Heart left ventricle (tissue), 13 donors: Measurements from ENCODE around the gene DNAJC18.
"Not testable (repeated sequence)": the region's sequence is repeated elsewhere in the genome, so short reads cannot be mapped to it uniquely, and the experiment has no call there.

ENCODE experiments used
- CTCF ChIP-seq, 12 donors: fragments of 200-600 bp; sonication (generic) in 4 of 12; IDR thresholded peaks; one replicate each; pipeline versions ENCODE4 v1.5.0 to v1.8.0; 2018 to 2022; ENCODE audit warnings: antibody characterized with exemption in 12 of 12, mild to moderate bottlenecking in 5 of 12
- POLR2A ChIP-seq, 2 donors: fragments of 450-650 bp; IDR thresholded peaks; one replicate each; pipeline ENCODE4 v1.6.1; 2017; ENCODE audit warnings: antibody characterized with exemption in 2 of 2, mild to moderate bottlenecking in 2 of 2, moderate library complexity in 2 of 2
- donor health status: ischemic (EF 13 %, LVEDD 7.1; RV severe dilation, severe dysfunction).
- donor health status: DM: no; HTN: yes; CAD: no.
- donor health status: DM: no; HTN: no; CAD: no.
- donor health status: ischemic (EF 25% LVEDD 6.9; RV normal size, moderate dysfunction).
- donor health status: ischemic (EF 25% LVEDD 5.7; RV mildly dilated, moderate dysfunction).
- donor health status: ischemic (EF 35%, LVEDD 5.7; RV mildly dilated, moderate dysfunction).
- donor health status: nonischemic (EF 11% LVEDD 7.7; RV severe dilation, severe dysfunction).
- donor health status: DM: yes; HTN: yes; CAD: no.
- donor health status: PGD.
- donor health status: ischemic (EF 29% LVEDD 5.4; RV normal size, mild dysfunction).
- donor health status: nonischemic (EF 23%, LVEDD 6.1; RV moderate dilation, normal function).

- not testable (repeated sequence) for TF ChIP-seq CTCF, POLR2A (IDR thresholded peaks at IDR 0.05)
Measured at GRCh38 chr5:139478657-139479423, 39.5 kb upstream of the DNAJC18 start.
